SIG-M5 (cell line): Measurements from ENCODE around the gene TYK2.
"Not testable (repeated sequence)": the region's sequence is repeated elsewhere in the genome, so short reads cannot be mapped to it uniquely, and the experiment has no call there.

Experiments used
- DNase-seq: peaks from one replicate; lab custom pipeline; 2025; lab: John Stamatoyannopoulos, UW

TYK2 gene

GRCh38 chr19:10372690-10373089 lies 7.7 kb downstream of the TYK2 start:
- DNase-seq, result peak; percentile 69

- DNase-seq, result no peak
Measured at GRCh38 chr19:10368101-10368803, 12.1 kb downstream of the TYK2 start.

- not testable (repeated sequence) for DNase-seq
Measured at GRCh38 chr19:10366950-10367512, 13.3 kb downstream of the TYK2 start.

GRCh38 chr19:10365518-10365917 lies 14.9 kb downstream of the TYK2 start:
- DNase-seq, result no peak

GRCh38 chr19:10364644-10365043 lies 15.7 kb downstream of the TYK2 start:
- DNase-seq, result no peak

GRCh38 chr19:10363789-10364281 lies 16.5 kb downstream of the TYK2 start:
- no peak for DNase-seq

- no peak for DNase-seq
Measured at GRCh38 chr19:10362259-10362658, 18.1 kb downstream of the TYK2 start.

GRCh38 chr19:10361569-10362011 lies 18.8 kb downstream of the TYK2 start:
- DNase-seq, result no peak

GRCh38 chr19:10356431-10356830 lies 23.9 kb downstream of the TYK2 start:
- DNase-seq, result no peak

- DNase-seq, result no peak
Measured at GRCh38 chr19:10353793-10354391, 26.5 kb downstream of the TYK2 start.

GRCh38 chr19:10352764-10353671 lies 27.4 kb downstream of the TYK2 start:
- DNase-seq, result no peak

GRCh38 chr19:10346509-10346908 lies 33.9 kb downstream of the TYK2 start:
- DNase-seq, result peak; percentile 75

GRCh38 chr19:10344780-10345179 lies 35.6 kb downstream of the TYK2 start:
- no peak for DNase-seq

- no peak for DNase-seq
Measured at GRCh38 chr19:10343495-10343894, 36.9 kb downstream of the TYK2 start.

- DNase-seq, result no peak
Measured at GRCh38 chr19:10339977-10340376, 40.4 kb downstream of the TYK2 start.

- DNase-seq, result no peak
Measured at GRCh38 chr19:10339380-10339960, 40.9 kb downstream of the TYK2 start, which contains the start of gene ICAM3. ICAM3 (minus strand) TSS chr19:10339624; CDS start chr19:10339614, 10 bp downstream.

- DNase-seq, result no peak
Measured at GRCh38 chr19:10338940-10339339, 41.4 kb downstream of the TYK2 start.

- DNase-seq, result not testable (repeated sequence)
Measured at GRCh38 chr19:10336725-10337124, 43.6 kb downstream of the TYK2 start.

- DNase-seq, result no peak
Measured at GRCh38 chr19:10335352-10335985, 44.9 kb downstream of the TYK2 start.

- DNase-seq, result no peak
Measured at GRCh38 chr19:10334588-10335351, 45.6 kb downstream of the TYK2 start.
